ENCODE data around the gene ACE.

- TF ChIP-seq CTCF (IDR thresholded peaks at IDR 0.05; ENCODE audit: insufficient read depth, low read depth, low read length) (no peak), EZH2 (IDR thresholded peaks at IDR 0.05; ENCODE audit: insufficient read depth, low read length) (no peak)
Measured at GRCh38 chr17:63474174-63474573, 2.7 kb upstream of the ACE start.

All from astrocyte (in vitro differentiated cells and primary cell).